HG03103 (cell line): ENCODE data around the gene FXR1.
"Not testable (repeated sequence)": the region's sequence is repeated elsewhere in the genome, so short reads cannot be mapped to it uniquely, and the experiment has no call there.

Experiments
- ATAC-seq: cut with Tn5 transposase; IDR thresholded peaks from one replicate; pipeline ENCODE4 v1.9.1; 2021; ENCODE audit warnings: low read depth; ENCODE audit not compliant: unreplicated experiment

The FXR1 gene

DNA sequence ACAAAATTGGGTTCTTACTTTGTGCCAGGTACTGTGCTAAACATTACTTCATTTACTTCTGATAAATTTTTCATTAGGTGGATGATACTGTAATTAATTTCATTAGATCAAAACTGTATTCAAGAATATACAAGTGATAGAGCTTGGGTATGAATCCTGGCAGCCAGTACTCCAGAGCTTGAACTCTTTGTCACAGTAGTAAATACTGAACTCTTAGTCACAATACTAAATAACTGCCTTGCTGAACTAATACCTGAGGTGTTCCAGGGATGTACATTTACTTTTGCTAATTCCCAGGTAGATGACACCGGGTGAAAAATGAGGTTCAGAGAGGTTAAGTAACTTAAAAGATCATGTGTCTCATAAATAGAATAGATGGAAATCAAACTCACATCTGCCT, 20.3 kb downstream of the FXR1 start:
- ATAC-seq = no peak

GRCh38 chr3:180934638-180935037, 22.2 kb downstream of the FXR1 start:
- ATAC-seq = no peak

DNA sequence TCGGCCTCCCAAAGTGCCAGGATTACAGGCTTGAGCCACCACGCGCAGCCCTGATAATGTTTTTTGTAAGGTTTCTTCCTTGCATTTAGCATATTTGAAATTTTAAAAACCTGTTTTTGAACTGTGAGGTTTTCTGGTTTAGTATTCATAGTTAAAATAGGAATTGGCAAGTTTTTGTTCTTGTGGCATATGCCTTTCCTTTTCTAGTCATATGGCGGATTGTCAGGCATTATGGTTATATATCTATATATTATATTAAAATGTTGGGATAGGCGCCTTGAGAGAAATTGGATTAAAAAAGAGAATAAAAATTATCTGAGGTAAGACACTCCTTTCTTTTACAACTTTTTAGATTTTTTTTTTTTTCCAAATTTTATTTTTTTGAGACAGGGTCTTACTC, 28.4 kb downstream of the FXR1 start:
- no peak for ATAC-seq

- peak; percentile 84 for ATAC-seq
Observed at GRCh38 chr3:180947761-180948390, 35.4 kb downstream of the FXR1 start.

- no peak for ATAC-seq
Observed at GRCh38 chr3:180959691-180960090, 47.2 kb downstream of the FXR1 start.

DNA sequence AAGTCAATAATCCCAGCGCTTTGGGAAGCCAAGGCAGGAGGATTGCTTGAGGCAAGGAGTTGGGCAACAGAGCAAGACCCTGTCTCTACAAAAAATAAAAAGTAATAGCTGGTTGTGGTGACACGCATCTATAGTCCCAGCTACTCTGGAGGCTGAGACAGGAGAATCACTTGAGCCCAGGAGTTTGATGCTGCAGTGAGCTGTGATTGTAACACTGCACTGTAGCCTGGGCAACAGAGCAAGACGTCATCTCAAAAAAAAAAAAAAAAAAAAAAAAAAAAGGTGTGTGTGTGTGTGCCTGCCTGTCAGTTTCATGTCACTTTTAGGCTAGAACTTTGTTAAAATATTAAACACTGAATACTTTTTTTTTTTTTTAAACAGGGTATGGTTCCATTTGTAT, 48.6 kb downstream of the FXR1 start:
- no peak for ATAC-seq

GRCh38 chr3:180961552-180961951, 49.1 kb downstream of the FXR1 start:
- no peak for ATAC-seq

DNA sequence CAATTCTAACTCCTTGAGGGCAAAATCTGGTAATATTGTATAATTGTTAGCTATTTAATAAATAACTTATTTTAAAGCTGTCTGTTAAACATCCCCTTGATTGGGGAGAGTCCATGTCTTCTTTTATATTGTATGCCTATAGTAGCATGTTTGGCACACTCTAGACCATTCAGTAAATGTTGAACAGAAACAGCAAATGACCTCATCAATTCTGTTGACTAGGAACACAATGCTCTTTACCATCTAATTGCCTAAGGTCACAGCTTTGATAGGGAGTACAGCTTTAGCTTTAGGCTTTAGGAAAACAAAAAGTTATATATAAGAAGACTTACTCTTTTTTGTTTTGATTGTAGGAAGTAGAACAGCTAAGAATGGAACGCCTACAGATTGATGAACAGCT, 50.1 kb downstream of the FXR1 start:
- no peak for ATAC-seq

- ATAC-seq = no peak
Observed at GRCh38 chr3:180970931-180971330, 58.5 kb downstream of the FXR1 start.

- ATAC-seq = no peak
Observed at GRCh38 chr3:180973543-180973942, 61.1 kb downstream of the FXR1 start.

DNA sequence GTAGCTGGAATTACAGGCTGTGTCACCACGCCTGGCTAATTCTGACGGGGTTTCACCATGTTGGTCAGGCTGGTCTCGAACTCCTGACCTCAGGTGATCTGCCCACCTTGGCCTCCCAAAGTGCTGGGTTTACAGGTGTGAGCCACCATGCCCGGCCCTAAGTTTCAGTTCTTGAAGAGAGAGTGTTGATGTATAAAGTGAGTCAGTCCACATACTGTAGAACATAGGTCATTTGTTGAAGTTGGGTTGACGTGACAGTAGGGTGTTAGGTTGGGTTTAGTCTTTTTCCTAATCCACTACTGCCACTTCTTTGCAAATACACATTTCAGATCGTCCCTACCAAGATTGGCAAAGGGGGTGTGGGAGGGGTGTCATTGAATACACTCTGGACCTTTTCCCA, 61.8 kb downstream of the FXR1 start:
- ATAC-seq = no peak

DNA sequence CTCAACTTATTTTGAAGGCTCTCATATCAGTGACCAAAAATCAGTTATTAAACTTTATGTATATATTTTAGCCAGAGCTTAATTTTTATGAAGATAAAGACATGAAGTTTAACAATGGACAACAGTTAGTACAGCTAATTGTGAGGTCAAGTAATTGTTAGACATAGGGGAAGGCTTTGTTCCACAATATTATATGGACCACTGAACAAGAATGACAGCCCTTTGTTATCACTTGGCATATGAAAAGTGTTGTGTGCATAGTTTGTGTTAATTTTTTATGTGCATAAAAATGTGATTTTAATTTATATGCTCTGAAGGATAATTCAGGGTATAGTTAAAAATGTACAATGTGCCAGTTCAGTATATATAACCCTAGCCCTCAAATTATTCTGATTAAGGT, 65.0 kb downstream of the FXR1 start:
- no peak for ATAC-seq

DNA sequence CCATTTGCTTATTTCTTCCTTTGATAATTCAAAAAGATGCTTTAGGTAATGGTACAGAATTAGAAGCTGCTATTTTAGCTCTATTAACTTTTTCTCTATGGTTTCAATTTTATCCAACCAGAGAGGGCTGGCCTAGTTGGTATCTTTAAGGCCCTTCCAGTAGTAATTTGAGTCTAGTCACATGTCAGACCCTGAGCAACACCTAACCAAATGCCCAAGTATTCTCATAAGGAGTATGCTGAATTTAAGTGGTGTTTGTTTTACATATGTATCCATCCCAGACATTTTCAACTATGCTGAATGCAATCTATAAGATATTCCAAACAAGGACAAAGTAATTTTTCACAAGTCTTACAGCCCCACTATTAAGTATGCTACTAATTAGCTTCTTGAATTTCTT, 67.5 kb downstream of the FXR1 start:
- ATAC-seq = no peak

DNA sequence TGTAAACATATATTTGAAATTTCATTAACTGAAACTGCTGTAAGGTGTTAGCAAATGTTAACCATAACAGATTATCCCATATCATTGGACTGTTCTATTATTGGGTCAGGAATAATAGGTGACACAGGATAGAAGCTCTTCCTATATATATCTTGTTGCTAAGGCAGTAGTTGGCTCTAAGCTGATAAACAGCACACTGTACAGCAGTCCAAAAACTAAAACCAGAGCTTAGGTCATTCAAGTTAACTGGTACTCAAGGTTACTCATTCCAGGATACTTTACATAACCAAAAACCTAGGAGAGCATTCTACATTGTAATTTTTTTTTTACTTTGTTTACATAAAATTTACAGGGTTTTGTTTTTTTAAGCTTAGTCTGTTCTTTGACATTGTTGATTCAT, 68.1 kb downstream of the FXR1 start:
- ATAC-seq = no peak

- no peak for ATAC-seq
Observed at GRCh38 chr3:180981912-180982311, 69.4 kb downstream of the FXR1 start.

DNA sequence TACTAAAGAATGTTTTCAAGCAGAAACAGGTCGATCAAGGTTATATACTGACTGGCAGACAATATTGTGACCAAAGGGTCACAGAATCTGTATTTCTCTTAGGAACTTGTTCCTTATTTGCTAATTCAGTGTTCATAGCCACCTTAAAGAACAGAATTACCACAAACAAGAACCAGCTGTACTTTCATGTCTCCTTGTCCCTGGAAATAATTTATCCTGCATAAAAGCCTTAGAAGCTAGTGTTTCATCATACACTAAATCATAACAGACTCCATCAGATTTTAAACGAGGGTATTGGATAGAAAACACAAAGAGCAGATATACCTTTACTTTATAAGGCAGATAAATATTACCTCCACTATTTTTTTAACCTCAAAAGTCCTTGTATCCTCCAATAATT, 70.7 kb downstream of the FXR1 start:
- ATAC-seq = no peak

- ATAC-seq = not testable (repeated sequence)
Observed at GRCh38 chr3:180986366-180986765, 73.9 kb downstream of the FXR1 start.

GRCh38 chr3:180987344-180987743, 74.9 kb downstream of the FXR1 start:
- ATAC-seq = no peak

DNA sequence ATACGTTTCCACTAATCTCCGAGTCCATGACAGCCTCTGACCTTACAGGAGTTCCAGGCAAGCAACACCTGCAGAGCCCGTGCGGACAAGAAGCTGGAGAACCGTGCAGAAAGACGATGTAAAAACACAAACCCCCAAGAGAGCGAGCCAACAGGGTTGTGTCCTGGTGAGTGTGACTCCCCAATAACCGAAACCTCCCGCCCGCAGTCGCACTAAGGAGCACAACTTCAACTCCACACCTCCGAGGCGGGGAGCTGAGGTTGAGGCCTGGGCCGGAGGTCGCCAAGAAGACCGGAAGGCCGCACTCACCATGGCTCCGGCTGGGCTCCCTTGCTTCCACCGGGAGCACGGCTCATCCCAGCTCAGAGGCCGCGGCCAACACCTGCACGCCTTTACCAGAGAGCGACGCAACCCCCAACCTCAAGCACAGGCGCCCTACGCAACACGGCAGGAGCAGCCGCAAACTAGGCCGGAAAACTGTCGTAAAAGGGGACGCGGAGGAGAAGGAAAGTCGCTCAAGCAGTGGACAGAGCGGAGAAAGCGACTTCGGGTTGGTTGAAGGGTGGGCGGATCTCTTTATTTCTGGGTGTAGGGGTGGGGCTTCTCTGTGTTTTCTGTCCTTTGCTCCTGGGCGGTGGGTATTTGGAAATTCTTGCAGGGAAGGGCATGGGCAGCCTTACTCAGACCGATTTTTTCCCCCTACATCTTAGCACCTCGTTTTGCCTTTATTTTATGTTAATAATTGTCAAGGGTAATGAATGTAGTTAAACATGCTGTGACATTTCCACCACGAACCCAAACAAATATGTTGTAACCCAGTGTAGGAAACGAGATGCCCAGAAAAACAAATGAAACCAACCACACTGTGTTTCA, 77.1 kb downstream of the FXR1 start, which contains the start of gene DNAJC19:
DNAJC19 (minus strand) TSS at position 446 of the 873 bp plus-strand sequence; CDS start at position 312, 134 bp downstream.
- peak; percentile 93 for ATAC-seq

- no peak for ATAC-seq
Observed at GRCh38 chr3:180990505-180990904, 78.0 kb downstream of the FXR1 start.

GRCh38 chr3:180996415-180996932, 84.0 kb downstream of the FXR1 start:
- no peak for ATAC-seq

GRCh38 chr3:181002331-181002730, 89.9 kb downstream of the FXR1 start:
- not testable (repeated sequence) for ATAC-seq
